Measurements from ENCODE around the gene SCEL.

DNA sequence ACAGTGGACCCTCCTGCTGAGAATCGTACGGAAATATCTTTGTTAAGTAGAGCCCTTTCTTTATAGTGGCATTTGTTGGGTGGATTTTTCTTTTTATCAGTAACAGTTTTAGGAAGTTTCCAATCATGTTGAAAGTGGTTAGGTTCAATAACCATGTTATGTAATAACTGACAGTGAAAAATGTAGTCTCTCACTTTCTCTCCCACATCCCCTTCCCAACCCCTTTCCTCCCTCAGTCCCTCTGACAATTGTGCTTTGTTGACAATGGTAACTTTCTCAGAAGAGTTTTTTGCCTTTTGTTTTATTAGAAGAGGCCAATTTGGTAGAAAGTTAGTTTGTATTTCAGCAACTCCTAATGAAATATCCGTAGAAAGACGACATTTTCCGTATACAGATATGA, 84.1 kb downstream of the SCEL start:
- TF ChIP-seq POLR2AphosphoS5 (IDR thresholded peaks at IDR 0.05; ENCODE audit: low read depth) = no peak
- TF ChIP-seq, protein P1, sequence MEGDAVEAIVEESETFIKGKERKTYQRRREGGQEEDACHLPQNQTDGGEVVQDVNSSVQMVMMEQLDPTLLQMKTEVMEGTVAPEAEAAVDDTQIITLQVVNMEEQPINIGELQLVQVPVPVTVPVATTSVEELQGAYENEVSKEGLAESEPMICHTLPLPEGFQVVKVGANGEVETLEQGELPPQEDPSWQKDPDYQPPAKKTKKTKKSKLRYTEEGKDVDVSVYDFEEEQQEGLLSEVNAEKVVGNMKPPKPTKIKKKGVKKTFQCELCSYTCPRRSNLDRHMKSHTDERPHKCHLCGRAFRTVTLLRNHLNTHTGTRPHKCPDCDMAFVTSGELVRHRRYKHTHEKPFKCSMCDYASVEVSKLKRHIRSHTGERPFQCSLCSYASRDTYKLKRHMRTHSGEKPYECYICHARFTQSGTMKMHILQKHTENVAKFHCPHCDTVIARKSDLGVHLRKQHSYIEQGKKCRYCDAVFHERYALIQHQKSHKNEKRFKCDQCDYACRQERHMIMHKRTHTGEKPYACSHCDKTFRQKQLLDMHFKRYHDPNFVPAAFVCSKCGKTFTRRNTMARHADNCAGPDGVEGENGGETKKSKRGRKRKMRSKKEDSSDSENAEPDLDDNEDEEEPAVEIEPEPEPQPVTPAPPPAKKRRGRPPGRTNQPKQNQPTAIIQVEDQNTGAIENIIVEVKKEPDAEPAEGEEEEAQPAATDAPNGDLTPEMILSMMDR (IDR thresholded peaks at IDR 0.05; ENCODE audit: insufficient read depth, low read length) = no peak
